ENCODE results near the gene TNP1.

- no peak for TF ChIP-seq POLR2A (IDR thresholded peaks at IDR 0.05)
- TF ChIP-seq CTCF (IDR thresholded peaks at IDR 0.05): no peak
Measured at GRCh38 chr2:216901273-216901672, 41.4 kb upstream of the TNP1 start.
